A549 (cell line): Measurements from ENCODE around the gene RHOXF1. TPM values are rescaled to one million over a fixed set of nuclear protein-coding genes. Genes with fewer than 3 reads are reported as not detected.
"Not testable (repeated sequence)": the region's sequence is repeated elsewhere in the genome, so short reads cannot be mapped to it uniquely, and the experiment has no call there.

ENCODE experiments used
- ATAC-seq, 2 experiments: fragments of 200-7000 bp in 1 of 2; fragments of >200 bp in 1 of 2; cut with Nextera tagmentation in 1 of 2; cut with Tn5 transposase in 1 of 2; 3 replicates each; pipeline versions ENCODE4 v1.8.0 to v1.9.1; 2018 to 2020; ENCODE audit warnings: mild to moderate bottlenecking in 1 of 2, moderate library complexity in 1 of 2
- CTCF ChIA-PET: fragments of 300-600 bp; sonication (Branson Sonifier 250); formaldehyde crosslinking; extraction: SDS; loops from one replicate; lab custom pipeline; 2021; ENCODE audit warnings: antibody characterized with exemption, inconsistent platforms; lab: Yijun Ruan, JAX
- POLR2A ChIA-PET: fragments of 350-600 bp; formaldehyde crosslinking; extraction: SDS; loops from one replicate; lab custom pipeline; 2021; ENCODE audit warnings: antibody characterized with exemption, inconsistent platforms; lab: Yijun Ruan, JAX
- DNase-seq, 2 experiments: peaks; one replicate each; pipeline versions ENCODE4 v3.0.0 to v3.0.0-alpha.2; 2011 to 2016; ENCODE audit warnings: low read depth in 1 of 2, low spot score in 1 of 2
- FAIRE-seq: peaks from 2 replicates; lab custom pipeline; 2011; peaks lifted over from hg19 to GRCh38; lab: Jason Lieb, UNC
- H3K27ac ChIP-seq, 2 experiments: fragments of >200 bp; sonication (Bioruptor Twin); formaldehyde crosslinking; 3 replicates each; pipeline ENCODE4 v1.5.1; 2016 to 2017
- H3K4me1 ChIP-seq: fragments of >200 bp; sonication (Bioruptor Twin); formaldehyde crosslinking; 3 replicates; pipeline ENCODE4 v1.6.1; 2016
- H3K4me2 ChIP-seq: fragments of >200 bp; sonication (Bioruptor Twin); formaldehyde crosslinking; 3 replicates; pipeline ENCODE4 v1.6.1; 2016
- H3K4me3 ChIP-seq: fragments of >200 bp; sonication (Bioruptor Twin); formaldehyde crosslinking; 3 replicates; pipeline ENCODE4 v1.5.1; 2016
- H3K9me3 ChIP-seq: fragments of >200 bp; sonication (Bioruptor Twin); formaldehyde crosslinking; 3 replicates; pipeline ENCODE4 v1.6.1; 2016
- CBX8 ChIP-seq: fragments of 200-600 bp; sonication (generic); IDR thresholded peaks from 2 replicates; pipeline ENCODE4 v1.6.1; 2016
- CHD2 ChIP-seq: fragments of 150-350 bp; IDR thresholded peaks from 2 replicates; pipeline ENCODE4 v1.6.1; 2014; ENCODE audit warnings: low read length; ENCODE audit not compliant: partially characterized antibody
- CHD4 ChIP-seq: fragments of 200-600 bp; sonication (generic); IDR thresholded peaks from 2 replicates; pipeline ENCODE4 v1.6.1; 2016; ENCODE audit warnings: antibody characterized with exemption, mild to moderate bottlenecking, borderline replicate concordance
- FOSB ChIP-seq: fragments of 250-450 bp; sonication (Bioruptor Pico); IDR thresholded peaks from 2 replicates; pipeline ENCODE4 v1.5.0; 2020; ENCODE audit warnings: mild to moderate bottlenecking, moderate library complexity
- FOSL2 ChIP-seq, 2 experiments: fragments of 450-650 bp in 1 of 2; fragments of >200 bp in 1 of 2; sonication (Bioruptor Twin) in 1 of 2; formaldehyde crosslinking; IDR thresholded peaks; 2 replicates each; pipeline versions ENCODE4 v1.5.0 to v1.6.1; 2016 to 2020; ENCODE audit warnings: mild to moderate bottlenecking in 1 of 2, moderate library complexity in 1 of 2
- JUN ChIP-seq, 2 experiments: fragments of >200 bp; sonication (Bioruptor Twin); formaldehyde crosslinking; IDR thresholded peaks; 2 replicates in 1 of 2; 3 replicates in 1 of 2; pipeline ENCODE4 v1.6.1; 2016 to 2017
- MAFK ChIP-seq: fragments of 450-650 bp; IDR thresholded peaks from 2 replicates; pipeline ENCODE4 v1.6.1; 2014; ENCODE audit not compliant: partially characterized antibody
- NPAS2 ChIP-seq: fragments of 250-450 bp; sonication (Bioruptor Pico); IDR thresholded peaks from 2 replicates; pipeline ENCODE4 v1.8.0; 2022; ENCODE audit warnings: mild to moderate bottlenecking, moderate library complexity, borderline replicate concordance
- RARB ChIP-seq: fragments of 250-450 bp; sonication (Bioruptor Pico); IDR thresholded peaks from 2 replicates; pipeline ENCODE4 v1.8.0; 2021; ENCODE audit warnings: mild to moderate bottlenecking, moderate library complexity
- RCOR1 ChIP-seq: fragments of 150-350 bp; IDR thresholded peaks from 2 replicates; pipeline ENCODE4 v1.6.1; 2014; ENCODE audit warnings: antibody characterized with exemption, low read length, low read depth
- ZNF302 ChIP-seq: fragments of 250-450 bp; sonication (Bioruptor Pico); IDR thresholded peaks from 2 replicates; pipeline ENCODE4 v1.9.0; 2021; ENCODE audit warnings: inconsistent platforms, mild to moderate bottlenecking, moderate library complexity
- WGBS: methylation state at CpG from one replicate; pipeline ENCODE4 v1.1.6; 2017; ENCODE audit errors: missing lambda C conversion rate; 5-methylcytosine and 5-hydroxymethylcytosine counted together
- polyA plus RNA-seq, 4 experiments: library from polyadenylated mRNA; depleted of rRNA in 3 of 4; stranded (reverse); fragments of >200 nt; fragmentation: RNase III in 1 of 4; extraction: RNeasy Plus Mini Kit Qiagen cat#74134 plus additional on column Dnase treatment in 1 of 4; gene quantifications; 2 replicates in 3 of 4; 3 replicates in 1 of 4; pipeline ENCODE4 v1.2.3, GENCODE V29; 2011 to 2017
- TF ChIP-seq, protein P1 (sequence below): IDR thresholded peaks from 2 replicates; pipeline ENCODE4 v1.6.1; 2012; ENCODE audit warnings: low read depth, borderline replicate concordance
- TF ChIP-seq, protein P2 (sequence below): fragments of >200 bp; sonication (Bioruptor Twin); formaldehyde crosslinking; IDR thresholded peaks from 3 replicates; pipeline ENCODE4 v1.5.1; 2016
- TF ChIP-seq, protein P3 (sequence below): IDR thresholded peaks from 2 replicates; pipeline ENCODE4 v1.6.1; 2012

Gene RHOXF1
- polyA plus RNA-seq, 2 of the 4 experiments (the other 2 are of a cell fraction), result 0.10 TPM; not detected in 1

DNA sequence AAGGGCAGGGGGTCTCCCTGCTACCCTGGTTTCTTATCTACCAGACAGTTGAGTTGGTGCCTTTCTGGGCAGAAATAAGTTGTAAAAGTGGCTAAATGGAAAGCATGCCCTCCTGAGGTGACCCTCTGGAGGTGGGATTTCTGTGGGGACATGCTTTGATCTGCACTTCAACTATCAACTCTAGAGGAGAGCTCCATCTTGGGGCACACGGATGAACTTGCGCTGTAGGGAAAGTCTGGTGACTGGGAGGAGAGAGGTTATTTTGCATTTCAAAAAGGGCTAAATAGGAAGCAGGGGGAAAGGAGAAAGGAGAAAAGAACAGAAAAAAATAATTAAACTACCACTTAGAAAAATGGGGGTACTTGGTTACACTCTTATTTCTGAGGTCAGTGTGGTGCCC lies 25.5 kb downstream of the RHOXF1 start:
- POLR2A ChIA-PET, result no interaction called here
- peak in 1 of 2 experiments; percentile 2 for DNase-seq
- no peak overlapping the region for H3K4me2 ChIP-seq
- H3K9me3 ChIP-seq, result no peaks in the 10 kb centered on the region
- no peak for TF ChIP-seq RCOR1
- TF ChIP-seq, protein P1, sequence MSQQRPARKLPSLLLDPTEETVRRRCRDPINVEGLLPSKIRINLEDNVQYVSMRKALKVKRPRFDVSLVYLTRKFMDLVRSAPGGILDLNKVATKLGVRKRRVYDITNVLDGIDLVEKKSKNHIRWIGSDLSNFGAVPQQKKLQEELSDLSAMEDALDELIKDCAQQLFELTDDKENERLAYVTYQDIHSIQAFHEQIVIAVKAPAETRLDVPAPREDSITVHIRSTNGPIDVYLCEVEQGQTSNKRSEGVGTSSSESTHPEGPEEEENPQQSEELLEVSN, result no peak
- no peak for TF ChIP-seq CHD4
- no peak for TF ChIP-seq FOSL2 (IDR thresholded peaks at IDR 0.05)
- TF ChIP-seq FOSL2 (CRISPR knock-in tag; IDR thresholded peaks at IDR 0.05), result no peak
- no peak for TF ChIP-seq NPAS2 (CRISPR knock-in tag)
- TF ChIP-seq, protein P2, sequence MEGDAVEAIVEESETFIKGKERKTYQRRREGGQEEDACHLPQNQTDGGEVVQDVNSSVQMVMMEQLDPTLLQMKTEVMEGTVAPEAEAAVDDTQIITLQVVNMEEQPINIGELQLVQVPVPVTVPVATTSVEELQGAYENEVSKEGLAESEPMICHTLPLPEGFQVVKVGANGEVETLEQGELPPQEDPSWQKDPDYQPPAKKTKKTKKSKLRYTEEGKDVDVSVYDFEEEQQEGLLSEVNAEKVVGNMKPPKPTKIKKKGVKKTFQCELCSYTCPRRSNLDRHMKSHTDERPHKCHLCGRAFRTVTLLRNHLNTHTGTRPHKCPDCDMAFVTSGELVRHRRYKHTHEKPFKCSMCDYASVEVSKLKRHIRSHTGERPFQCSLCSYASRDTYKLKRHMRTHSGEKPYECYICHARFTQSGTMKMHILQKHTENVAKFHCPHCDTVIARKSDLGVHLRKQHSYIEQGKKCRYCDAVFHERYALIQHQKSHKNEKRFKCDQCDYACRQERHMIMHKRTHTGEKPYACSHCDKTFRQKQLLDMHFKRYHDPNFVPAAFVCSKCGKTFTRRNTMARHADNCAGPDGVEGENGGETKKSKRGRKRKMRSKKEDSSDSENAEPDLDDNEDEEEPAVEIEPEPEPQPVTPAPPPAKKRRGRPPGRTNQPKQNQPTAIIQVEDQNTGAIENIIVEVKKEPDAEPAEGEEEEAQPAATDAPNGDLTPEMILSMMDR, result no peak
- no peak for TF ChIP-seq CBX8
- TF ChIP-seq FOSB (CRISPR knock-in tag), result no peak
- TF ChIP-seq MAFK, result no peak
- TF ChIP-seq, all 56 proteins: peak for 0
- Histone ChIP-seq H3K27ac (no peak overlapping the region), H3K4me1 (no peaks in the 10 kb centered on the region), H3K4me3 (no peak overlapping the region)
- CTCF ChIA-PET, result no interaction called here
- peak in 1 of 2 experiments; percentile 34; a peak in 1 of 6 replicates for ATAC-seq
- 96% methylated on average over 2 of the region's 2 CpGs for WGBS
- FAIRE-seq, result no peak

DNA sequence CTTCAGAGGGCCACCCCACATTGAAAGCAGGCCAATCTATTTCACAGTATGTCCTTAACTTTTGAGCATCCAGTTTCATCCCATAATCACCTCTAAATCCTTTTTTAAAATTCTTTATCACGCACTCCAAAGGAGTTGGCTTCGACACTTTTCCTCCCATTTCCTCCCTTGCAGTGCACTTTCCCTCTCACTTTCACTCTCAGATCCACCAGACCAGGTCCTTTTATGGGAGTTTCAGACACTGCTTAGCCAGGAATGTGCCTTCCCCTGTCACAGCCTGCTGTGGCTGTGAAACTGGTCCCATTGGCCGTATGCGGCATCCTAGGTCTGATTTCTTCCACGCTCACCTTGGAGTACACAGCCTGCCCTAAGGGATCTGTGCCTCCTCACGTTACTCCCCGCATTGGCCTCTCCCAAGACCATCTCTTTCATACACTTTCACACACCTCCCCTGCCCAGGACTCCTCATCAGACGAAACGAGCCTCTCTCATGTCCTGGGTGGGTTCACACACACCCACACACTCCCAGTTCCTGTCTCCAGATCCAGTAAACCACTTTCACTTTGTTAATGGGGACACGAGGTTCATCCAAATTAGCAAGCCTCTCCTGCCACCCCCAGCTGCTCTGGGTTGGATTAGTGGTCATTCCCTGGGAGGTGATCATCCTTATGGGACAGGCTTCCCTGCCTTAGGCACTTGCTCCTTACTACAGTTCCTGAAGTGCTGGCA lies 28.3 kb downstream of the RHOXF1 start:
- 63% methylated on average over 10 of the region's 10 CpGs for WGBS
- FAIRE-seq, result no peak

DNA sequence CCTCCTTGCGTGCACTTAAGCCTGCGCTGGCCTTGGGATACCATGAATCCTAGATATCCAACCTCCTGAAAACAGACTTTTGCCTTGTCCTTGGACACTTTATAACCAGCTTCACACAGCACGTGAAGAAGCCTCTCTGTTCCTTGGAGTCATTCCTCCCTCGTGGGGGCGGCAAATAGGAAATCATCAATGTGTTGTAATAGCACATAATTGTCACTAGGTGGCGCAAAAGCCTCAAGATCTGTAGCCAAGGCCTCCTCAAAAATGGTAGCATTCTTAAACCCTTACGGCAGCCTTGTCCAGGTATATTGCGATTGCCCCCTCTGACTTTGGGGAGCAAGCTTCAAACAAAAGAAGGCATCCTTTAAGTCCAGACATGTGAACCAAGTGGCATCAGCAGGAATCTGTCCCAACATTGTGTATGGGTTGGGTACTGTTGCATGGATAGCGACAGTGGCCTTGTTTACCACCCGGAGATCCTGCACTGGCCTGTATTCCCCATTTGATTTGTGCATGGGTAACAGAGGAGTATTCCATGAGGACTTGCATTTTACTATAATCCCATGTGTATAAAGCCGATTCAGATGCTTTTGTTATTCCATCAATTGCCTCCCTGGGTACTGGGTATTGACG lies 30.0 kb downstream of the RHOXF1 start:
- H3K9me3 ChIP-seq, DNase-seq, H3K27ac ChIP-seq, H3K4me3 ChIP-seq, H3K4me1 ChIP-seq, POLR2A ChIA-PET, H3K4me2 ChIP-seq, CTCF ChIA-PET: not testable (repeated sequence)
- FAIRE-seq, result peak; percentile 99
- ATAC-seq, result peak; percentile 62 to 81; a peak in 5 of 6 replicates
- no CpG with 5 or more reads among the region's 12 CpGs for WGBS

More for the DNA sequence above, 28.3 kb downstream of the RHOXF1 start:
- no peak for TF ChIP-seq JUN (IDR thresholded peaks at IDR 0.05)
- no peak for TF ChIP-seq RARB (CRISPR knock-in tag)
- TF ChIP-seq CHD2, result no peak
- TF ChIP-seq, protein P3, sequence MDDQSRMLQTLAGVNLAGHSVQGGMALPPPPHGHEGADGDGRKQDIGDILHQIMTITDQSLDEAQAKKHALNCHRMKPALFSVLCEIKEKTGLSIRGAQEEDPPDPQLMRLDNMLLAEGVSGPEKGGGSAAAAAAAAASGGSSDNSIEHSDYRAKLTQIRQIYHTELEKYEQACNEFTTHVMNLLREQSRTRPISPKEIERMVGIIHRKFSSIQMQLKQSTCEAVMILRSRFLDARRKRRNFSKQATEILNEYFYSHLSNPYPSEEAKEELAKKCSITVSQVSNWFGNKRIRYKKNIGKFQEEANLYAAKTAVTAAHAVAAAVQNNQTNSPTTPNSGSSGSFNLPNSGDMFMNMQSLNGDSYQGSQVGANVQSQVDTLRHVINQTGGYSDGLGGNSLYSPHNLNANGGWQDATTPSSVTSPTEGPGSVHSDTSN, result no peak
- no peak for TF ChIP-seq ZNF302 (CRISPR knock-in tag)
- CTCF ChIA-PET, result interaction anchor here (1.2 to 1.3 kb wide), 2 partner anchors 10 to 15 kb away, joined by 3 to 4 read pairs; no protein-coding TSS in a partner anchor
- no peaks in the 10 kb centered on the region for H3K9me3 ChIP-seq
- ATAC-seq, result no peak; a peak in 1 of 6 replicates
- no peak for DNase-seq
- H3K4me2 ChIP-seq, result peak overlapping the region; percentile 46
- H3K27ac ChIP-seq, result no peak overlapping the region
- no peaks in the 10 kb centered on the region for H3K4me1 ChIP-seq
- H3K4me3 ChIP-seq, result no peak overlapping the region
- POLR2A ChIA-PET, result no interaction called here

DNA sequence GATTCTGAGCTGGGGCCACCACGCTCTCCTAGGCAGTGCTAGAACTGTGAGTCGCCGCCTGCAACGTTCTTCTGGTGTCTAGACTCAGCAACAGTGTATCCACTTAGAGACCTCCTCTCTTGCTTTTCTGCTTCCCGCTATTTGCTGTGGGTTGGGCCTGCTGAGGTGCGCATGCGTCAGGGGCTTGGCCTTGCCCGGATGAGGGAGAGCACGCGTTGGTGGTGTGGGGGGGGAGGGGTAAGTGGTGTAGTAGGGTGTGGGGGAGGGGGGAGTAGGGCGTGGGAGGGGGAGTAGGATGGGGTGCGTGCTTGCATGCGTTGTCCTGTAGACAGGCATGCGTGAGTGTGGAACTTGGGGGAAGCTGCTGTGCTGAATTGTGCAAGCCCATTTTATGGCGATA lies 38.1 kb downstream of the RHOXF1 start, which contains the start of gene RHOXF2B:
Gene RHOXF2B (minus strand): TSS at position 101 of the 400 bp plus-strand sequence. CDS start 138 bp downstream, outside the sequence.
- CTCF ChIA-PET, H3K4me2 ChIP-seq, H3K9me3 ChIP-seq, H3K4me3 ChIP-seq, FAIRE-seq, H3K27ac ChIP-seq, POLR2A ChIA-PET, DNase-seq, ATAC-seq, H3K4me1 ChIP-seq: not testable (repeated sequence)
- no CpG with 5 or more reads among the region's 15 CpGs for WGBS

DNA sequence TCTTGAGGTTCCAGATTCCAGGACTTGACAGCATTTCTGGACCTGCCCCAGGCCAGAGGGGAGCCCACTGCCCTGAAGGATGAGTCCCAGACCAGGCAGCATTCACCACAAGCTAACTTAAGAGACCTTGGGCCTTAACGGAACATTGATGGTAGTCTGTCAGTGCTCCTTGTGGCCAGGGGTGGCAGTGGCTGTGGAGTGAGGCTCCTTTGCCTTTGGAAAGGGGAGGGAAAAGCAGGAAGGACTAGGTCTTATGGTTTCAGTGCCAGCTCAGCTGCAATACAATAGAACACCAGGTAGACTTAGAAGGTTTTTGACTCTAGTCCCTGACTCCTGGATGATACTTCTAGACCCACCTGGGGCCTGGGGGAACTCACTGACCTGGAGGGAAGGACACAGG lies 49.5 kb downstream of the RHOXF1 start:
- ATAC-seq, H3K27ac ChIP-seq, H3K4me2 ChIP-seq, H3K4me1 ChIP-seq, H3K4me3 ChIP-seq, H3K9me3 ChIP-seq, FAIRE-seq, POLR2A ChIA-PET, CTCF ChIA-PET, DNase-seq: not testable (repeated sequence)
- no CpG with 5 or more reads among the region's 1 CpG for WGBS
